Fibroblast of lung (primary cell): ENCODE measurements around the gene ZBTB4. TPM values are rescaled to one million over a fixed set of nuclear protein-coding genes. Genes with fewer than 3 reads are reported as not detected.
"Not testable (repeated sequence)": the region's sequence is repeated elsewhere in the genome, so short reads cannot be mapped to it uniquely, and the experiment has no call there.

Source experiments
- DNase-seq, 2 donors: peaks; one replicate each; pipeline versions ENCODE4 v3.0.0 to v3.0.0-alpha.2; 2010; ENCODE audit warnings: low read depth in 2 of 2
- H2AFZ ChIP-seq: 2 replicates; pipeline ENCODE4 v1.5.1; 2012; ENCODE audit warnings: low read length, control low read depth, inconsistent platforms
- H3K27ac ChIP-seq: 2 replicates; pipeline ENCODE4 v1.5.1; 2011; ENCODE audit warnings: low read length, control low read depth; ENCODE audit not compliant: insufficient read depth
- H3K27me3 ChIP-seq: 2 replicates; pipeline ENCODE4 v1.5.1; 2011; ENCODE audit warnings: mild to moderate bottlenecking, low read length; ENCODE audit not compliant: control insufficient read depth, insufficient read depth
- H3K36me3 ChIP-seq: 2 replicates; pipeline ENCODE4 v1.5.1; 2011; ENCODE audit warnings: low read length; ENCODE audit not compliant: control insufficient read depth, insufficient read depth
- H3K4me1 ChIP-seq: 2 replicates; pipeline ENCODE4 v1.5.1; 2011; ENCODE audit warnings: low read length; ENCODE audit not compliant: control insufficient read depth, insufficient read depth; ENCODE audit errors: extremely low read depth
- H3K4me2 ChIP-seq: 2 replicates; pipeline ENCODE4 v1.5.1; 2011; ENCODE audit warnings: low read length, control low read depth; ENCODE audit not compliant: insufficient read depth; ENCODE audit errors: extremely low read depth
- H3K4me3 ChIP-seq, 4 experiments: fragments of 200-600 bp in 1 of 4; sonication (generic) in 1 of 4; replicated peaks in 1 of 4; 2 replicates each; pipeline ENCODE4 v1.5.1; 2011 to 2016; ENCODE audit warnings: low read length in 4 of 4, low read depth in 3 of 4, mild to moderate bottlenecking in 3 of 4, control low read depth in 2 of 4, inconsistent platforms in 1 of 4, mixed read lengths in 1 of 4; ENCODE audit not compliant: insufficient read depth in 1 of 4; ENCODE audit errors: control extremely low read depth in 1 of 4
- H3K79me2 ChIP-seq: 2 replicates; pipeline ENCODE4 v1.5.1; 2012; ENCODE audit warnings: mild to moderate bottlenecking, low read length, inconsistent platforms; ENCODE audit not compliant: control insufficient read depth, insufficient read depth
- H3K9ac ChIP-seq: 2 replicates; pipeline ENCODE4 v1.5.1; 2011; ENCODE audit warnings: mild to moderate bottlenecking, low read length, control low read depth; ENCODE audit not compliant: insufficient read depth
- H3K9me3 ChIP-seq: 2 replicates; pipeline ENCODE4 v1.5.1; 2012; ENCODE audit warnings: low read depth, low read length; ENCODE audit not compliant: control insufficient read depth, insufficient read depth
- H4K20me1 ChIP-seq: 2 replicates; pipeline ENCODE4 v1.5.1; 2011; ENCODE audit warnings: low read length; ENCODE audit not compliant: control insufficient read depth, insufficient read depth; ENCODE audit errors: extremely low read depth
- CTCF ChIP-seq, 2 donors: IDR thresholded peaks in 1 of 2; conservative IDR thresholded peaks in 1 of 2; 1 replicate in 1 of 2; 2 replicates in 1 of 2; pipeline ENCODE4 v1.5.1; 2011 to 2012; ENCODE audit warnings: low read length in 2 of 2, control low read depth in 1 of 2, inconsistent platforms in 1 of 2, low read depth in 1 of 2, mild to moderate bottlenecking in 1 of 2
- EZH2 ChIP-seq: IDR thresholded peaks from 2 replicates; pipeline ENCODE4 v1.5.1; 2012; ENCODE audit warnings: low read length, control low read depth, mild to moderate bottlenecking; ENCODE audit errors: missing control alignments
- polyA plus RNA-seq, 2 donors: library from polyadenylated mRNA; depleted of rRNA in 1 of 2; stranded (reverse) in 1 of 2; unstranded in 1 of 2; fragments of >200 nt; gene quantifications; 2 replicates each; pipeline ENCODE4 v1.2.1, GENCODE V29; 2011 to 2012; ENCODE audit warnings: missing spikeins in 1 of 2
- total RNA-seq: library from RNA; depleted of rRNA; stranded (reverse); fragments of >200 nt; gene quantifications from 2 replicates; pipeline ENCODE4 v1.2.1, GENCODE V29; 2014

The ZBTB4 gene
- total and polyA plus RNA-seq, 2 donors (not counting 1 experiment from before 2014, with no cell fraction given) = 21.3 to 29.9 TPM

- no peak overlapping the region for H2AFZ ChIP-seq
- H3K79me2 ChIP-seq = peaks cover 82% of the 10 kb centered on the region
- H3K4me1 ChIP-seq = peaks cover 17% of the 10 kb centered on the region
- no peak for TF ChIP-seq EZH2
- TF ChIP-seq CTCF (conservative IDR thresholded peaks at IDR 0.05 in 1 of 2, IDR thresholded peaks at IDR 0.05 in 1 of 2; ENCODE audit: low read depth in 1 of 2, low read length in 2 of 2) = no peak
- H3K9me3 ChIP-seq = no peaks in the 10 kb centered on the region
- no peaks in the 10 kb centered on the region for H4K20me1 ChIP-seq
- H3K36me3 ChIP-seq = peaks cover 2% of the 10 kb centered on the region
- H3K27me3 ChIP-seq = no peaks in the 10 kb centered on the region
- no peak overlapping the region for H3K27ac ChIP-seq
- DNase-seq = no peak
- H3K4me2 ChIP-seq = no peak overlapping the region
- no peak overlapping the region for H3K9ac ChIP-seq
- no peak overlapping the region for H3K4me3 ChIP-seq
These were observed 7.7 kb downstream of the ZBTB4 start for GRCh38 chr17:7471729-7472128.

- not testable (repeated sequence) for H4K20me1 ChIP-seq, DNase-seq, H3K9me3 ChIP-seq, H2AFZ ChIP-seq, H3K9ac ChIP-seq, H3K36me3 ChIP-seq, H3K4me3 ChIP-seq, H3K4me2 ChIP-seq, H3K27ac ChIP-seq, H3K27me3 ChIP-seq
- Histone ChIP-seq H3K4me1 (peaks cover 14% of the 10 kb centered on the region), H3K79me2 (peaks cover 70% of the 10 kb centered on the region)
These were observed 8.9 kb downstream of the ZBTB4 start for GRCh38 chr17:7470457-7470973.

- Histone ChIP-seq H3K79me2 (peaks cover 63% of the 10 kb centered on the region), H3K4me1 (peaks cover 14% of the 10 kb centered on the region)
- H3K9me3 ChIP-seq, H3K27me3 ChIP-seq, H3K4me2 ChIP-seq, H3K4me3 ChIP-seq, H2AFZ ChIP-seq, DNase-seq, H3K27ac ChIP-seq, H4K20me1 ChIP-seq, H3K9ac ChIP-seq, H3K36me3 ChIP-seq: not testable (repeated sequence)
These were observed 9.6 kb downstream of the ZBTB4 start for GRCh38 chr17:7469843-7470242.

- no peak overlapping the region for H3K9ac ChIP-seq
- peaks cover 54% of the 10 kb centered on the region for H3K79me2 ChIP-seq
- no peak for DNase-seq
- H3K36me3 ChIP-seq = peaks cover 6% of the 10 kb centered on the region
- H2AFZ ChIP-seq = no peak overlapping the region
- H3K4me2 ChIP-seq = no peak overlapping the region
- TF ChIP-seq EZH2 (no peak), CTCF (conservative IDR thresholded peaks at IDR 0.05 in 1 of 2, IDR thresholded peaks at IDR 0.05 in 1 of 2; ENCODE audit: low read depth in 1 of 2, low read length in 2 of 2) (no peak)
- no peaks in the 10 kb centered on the region for H3K27me3 ChIP-seq
- no peaks in the 10 kb centered on the region for H4K20me1 ChIP-seq
- H3K4me3 ChIP-seq = no peak overlapping the region
- peaks cover 14% of the 10 kb centered on the region for H3K4me1 ChIP-seq
- no peaks in the 10 kb centered on the region for H3K9me3 ChIP-seq
- no peak overlapping the region for H3K27ac ChIP-seq
These were observed 10.5 kb downstream of the ZBTB4 start for GRCh38 chr17:7468804-7469389.
